K562 (cell line): ENCODE results near the gene RAD50. TPM values are rescaled to one million over a fixed set of nuclear protein-coding genes. Genes with fewer than 3 reads are reported as not detected.

Source experiments
- ARHGAP35 ChIP-seq: fragments of 450-650 bp; IDR thresholded peaks from 2 replicates; pipeline ENCODE4 v1.6.1; 2018; ENCODE audit not compliant: partially characterized antibody
- CBX2 ChIP-seq: fragments of 200-600 bp; sonication (generic); IDR thresholded peaks from one replicate; pipeline ENCODE4 v1.6.1; 2012; ENCODE audit warnings: mild to moderate bottlenecking, low read length, inconsistent platforms; ENCODE audit not compliant: insufficient read depth, poor library complexity, severe bottlenecking
- DPF2 ChIP-seq: fragments of 450-650 bp; IDR thresholded peaks from 2 replicates; pipeline ENCODE4 v1.6.1; 2016
- GMEB1 ChIP-seq: fragments of 250-450 bp; sonication (Bioruptor Pico); IDR thresholded peaks from 2 replicates; pipeline ENCODE4 v1.4.0; 2020; ENCODE audit warnings: mild to moderate bottlenecking
- HES1 ChIP-seq: fragments of 450-650 bp; IDR thresholded peaks from 2 replicates; pipeline ENCODE4 v1.6.1; 2016; ENCODE audit warnings: low read depth, mild to moderate bottlenecking, moderate library complexity
- ID3 ChIP-seq, 2 experiments: fragments of 250-450 bp in 1 of 2; fragments of 450-650 bp in 1 of 2; sonication (Bioruptor Pico) in 1 of 2; IDR thresholded peaks; 2 replicates each; pipeline versions ENCODE4 v1.6.1 to v1.8.0; 2016 to 2021; ENCODE audit warnings: mild to moderate bottlenecking in 2 of 2, moderate library complexity in 2 of 2, missing compliant biosample characterization in 1 of 2, missing genetic modification characterization in 1 of 2
- KLF13 ChIP-seq: fragments of 450-650 bp; IDR thresholded peaks from 2 replicates; pipeline ENCODE4 v1.6.1; 2016; ENCODE audit warnings: missing genetic modification characterization, low read depth, mild to moderate bottlenecking, missing compliant biosample characterization, moderate library complexity, borderline replicate concordance
- MAFF ChIP-seq: IDR thresholded peaks from 2 replicates; pipeline ENCODE4 v1.6.1; 2012; ENCODE audit warnings: low read length, improper control_type of control experiment
- NFATC3 ChIP-seq: fragments of 450-650 bp; IDR thresholded peaks from 2 replicates; pipeline ENCODE4 v1.6.1; 2017; ENCODE audit warnings: mild to moderate bottlenecking
- NFE2 ChIP-seq: IDR thresholded peaks from 2 replicates; pipeline ENCODE4 v1.6.1; 2014; ENCODE audit warnings: antibody characterized with exemption, low read depth
- PHF8 ChIP-seq: fragments of 200-600 bp; sonication (generic); IDR thresholded peaks from 2 replicates; pipeline ENCODE4 v1.6.1; 2012; ENCODE audit warnings: mixed run types, mild to moderate bottlenecking, inconsistent platforms, low read length, moderate library complexity, borderline replicate concordance
- PHTF2 ChIP-seq: fragments of 250-450 bp; sonication (Bioruptor Pico); IDR thresholded peaks from 2 replicates; pipeline ENCODE4 v1.5.0; 2021; ENCODE audit warnings: mild to moderate bottlenecking
- POLR2H ChIP-seq: IDR thresholded peaks from 2 replicates; pipeline ENCODE4 v1.6.1; 2016; ENCODE audit warnings: missing genetic modification characterization, low read depth, mild to moderate bottlenecking, control low read depth, missing compliant biosample characterization, moderate library complexity
- POLR3G ChIP-seq: IDR thresholded peaks from 2 replicates; pipeline ENCODE4 v1.6.1; 2011; ENCODE audit not compliant: insufficient read length, insufficient replicate concordance; ENCODE audit errors: extremely low read depth
- PURB ChIP-seq: sonication (generic); formaldehyde crosslinking; IDR thresholded peaks from 2 replicates; pipeline ENCODE4 v1.9.0; 2021; ENCODE audit warnings: low read depth, mild to moderate bottlenecking, missing genetic modification reagents
- SP2 ChIP-seq: IDR thresholded peaks from 2 replicates; pipeline ENCODE4 v1.6.1; 2011; ENCODE audit warnings: mild to moderate bottlenecking, low read depth, low read length, moderate library complexity; ENCODE audit not compliant: poor library complexity, severe bottlenecking; ENCODE audit errors: extremely low read depth
- SRSF3 ChIP-seq: fragments of 200-400 bp; formaldehyde crosslinking; IDR thresholded peaks from 2 replicates; pipeline ENCODE4 v1.6.1; 2016; ENCODE audit warnings: mild to moderate bottlenecking, low read length, moderate library complexity; ENCODE audit not compliant: insufficient read depth
- SRSF9 ChIP-seq: fragments of 200-400 bp; formaldehyde crosslinking; IDR thresholded peaks from 2 replicates; pipeline ENCODE4 v1.6.1; 2017; ENCODE audit warnings: low read depth, low read length, borderline replicate concordance
- TEAD4 ChIP-seq, 2 experiments: sonication (generic) in 1 of 2; formaldehyde crosslinking in 1 of 2; IDR thresholded peaks; 2 replicates each; pipeline versions ENCODE4 v1.6.1 to v1.8.0; 2012 to 2022; ENCODE audit warnings: borderline replicate concordance in 1 of 2, inconsistent platforms in 1 of 2, low read length in 1 of 2, mild to moderate bottlenecking in 1 of 2, missing genetic modification reagents in 1 of 2
- ZC3H11A ChIP-seq: IDR thresholded peaks from 2 replicates; pipeline ENCODE4 v1.6.1; 2012; ENCODE audit warnings: low read depth, low read length, improper control_type of control experiment
- ZNF124 ChIP-seq: sonication (generic); formaldehyde crosslinking; IDR thresholded peaks from 2 replicates; pipeline ENCODE4 v1.8.1; 2022; ENCODE audit warnings: missing genetic modification reagents
- ZNF512 ChIP-seq: IDR thresholded peaks from 2 replicates; pipeline ENCODE4 v1.6.1; 2016; ENCODE audit warnings: missing genetic modification characterization, missing compliant biosample characterization
- ZNF696 ChIP-seq: fragments of 250-450 bp; sonication (Bioruptor Pico); conservative IDR thresholded peaks from 2 replicates; pipeline ENCODE4 v1.4.0; 2020; ENCODE audit warnings: mild to moderate bottlenecking, moderate library complexity
- ZZZ3 ChIP-seq: fragments of 450-650 bp; IDR thresholded peaks from 2 replicates; pipeline ENCODE4 v1.6.1; 2016; ENCODE audit warnings: antibody characterized with exemption, mild to moderate bottlenecking, moderate library complexity
- polyA plus RNA-seq, 8 experiments: library from polyadenylated mRNA; depleted of rRNA in 4 of 8; stranded (reverse) in 5 of 8; unstranded in 3 of 8; fragments of >200 nt; fragmentation: Nextera tagmentation in 2 of 8; fragmentation: Illumina TruSeq in 1 of 8; extraction: Ambion mirVana in 2 of 8; extraction: Trizol in 1 of 8; gene quantifications; 2 replicates each; pipeline versions ENCODE4 v1.2.1 to v1.2.3, GENCODE V29; 2011 to 2014; ENCODE audit warnings: inconsistent platforms in 1 of 8, missing spikeins in 1 of 8
- total RNA-seq, 7 experiments: library from RNA; depleted of rRNA in 6 of 7; stranded (reverse); fragments of >200 nt in 6 of 7; fragmentation: Illumina TruSeq in 2 of 7; extraction: Trizol in 2 of 7; gene quantifications; 2 replicates each; pipeline versions ENCODE4 v1.2.1 to v1.2.3, GENCODE V29; 2011 to 2021; ENCODE audit warnings: low replicate concordance in 1 of 7

Gene RAD50
- total and polyA plus RNA-seq, 9 of the 15 experiments (the other 6 are each of a cell fraction or from before 2014, with no cell fraction given), result 15.3 to 74.2 (median 44.1) TPM

GRCh38 chr5:132528866-132529634 is 27.7 kb upstream of the RAD50 start (continued):
- no peak for TF ChIP-seq ID3 (CRISPR knock-in tag; IDR thresholded peaks at IDR 0.05)
- TF ChIP-seq ID3 (tag; IDR thresholded peaks at IDR 0.05), result no peak
- TF ChIP-seq MAFF, result peak; percentile 35; the same call in 1 of the 2 replicates
- no peak for TF ChIP-seq NFATC3
- no peak for TF ChIP-seq ZNF124 (CRISPR knock-in tag)
- no peak for TF ChIP-seq PHTF2
- TF ChIP-seq ZC3H11A, result no peak
- no peak for TF ChIP-seq ZZZ3
- peak; percentile 77; the same call in 1 of the 2 replicates for TF ChIP-seq TEAD4 (IDR thresholded peaks at IDR 0.05; ENCODE audit: low read length)
- TF ChIP-seq TEAD4 (CRISPR knock-in tag; IDR thresholded peaks at IDR 0.05; ENCODE audit: borderline replicate concordance), result no peak
- TF ChIP-seq HES1, result no peak
- TF ChIP-seq SRSF9, result no peak
- no peak for TF ChIP-seq KLF13 (tag)
- no peak for TF ChIP-seq GMEB1 (CRISPR knock-in tag)
- TF ChIP-seq CBX2, result no peak
- peak; percentile 65 for TF ChIP-seq DPF2
- no peak for TF ChIP-seq PURB (CRISPR knock-in tag)
- TF ChIP-seq ZNF512 (tag), result no peak
- no peak for TF ChIP-seq PHF8
- no peak for TF ChIP-seq POLR2H
- no peak for TF ChIP-seq ZNF696 (CRISPR knock-in tag)
- no peak for TF ChIP-seq POLR3G
- TF ChIP-seq ARHGAP35, result no peak
- no peak for TF ChIP-seq SRSF3
- no peak for TF ChIP-seq SP2
- no peak for TF ChIP-seq NFE2
